ENCODE data around the gene YIPF7. TPM values are rescaled to one million over a fixed set of nuclear protein-coding genes. Genes with fewer than 3 reads are reported as not detected.

Gene YIPF7
- total RNA-seq, 1 donor from 2014 or later = 0.79 TPM

GRCh38 chr4:44616621-44617020, 34.8 kb downstream of the YIPF7 start:
- DNase-seq = no peak

DNA sequence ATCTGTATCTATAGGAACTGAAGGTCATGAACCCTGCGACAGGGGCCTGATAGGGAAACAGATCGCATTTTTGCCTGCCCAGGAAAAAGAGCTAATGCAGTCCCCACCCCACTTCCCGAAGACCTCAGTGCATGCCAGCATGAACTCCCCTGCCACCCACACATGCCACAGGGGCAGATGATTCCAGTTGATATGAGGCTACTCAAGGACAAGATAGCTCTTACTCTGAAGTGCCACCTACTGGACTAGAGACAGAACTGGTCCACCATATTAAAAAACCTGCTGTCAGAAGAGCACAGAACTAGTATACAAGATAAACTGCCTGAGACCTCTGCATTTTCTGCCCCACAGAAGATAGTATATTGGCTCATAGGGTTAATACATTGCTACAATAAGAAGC, 68.0 kb downstream of the YIPF7 start:
- DNase-seq = no peak

DNA sequence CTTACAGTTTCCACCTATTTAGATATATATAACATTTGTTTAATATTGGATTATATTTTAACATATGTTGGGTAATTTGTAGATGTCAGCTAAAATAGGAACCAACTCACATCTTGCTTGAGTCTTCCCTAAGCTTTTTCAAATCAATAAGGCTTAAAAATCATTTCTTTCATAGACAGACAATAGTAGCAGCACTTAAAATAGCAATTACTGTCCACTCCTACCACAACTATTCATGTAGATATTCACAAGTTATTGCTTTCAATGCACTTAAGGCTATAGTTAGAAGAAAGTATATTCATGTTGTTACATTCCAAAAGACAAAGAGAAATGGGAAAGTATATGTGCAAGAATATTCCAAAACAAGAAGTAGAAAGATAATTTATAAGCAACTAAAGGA, 71.2 kb downstream of the YIPF7 start:
- DNase-seq = no peak

- DNase-seq = no peak
Measured at GRCh38 chr4:44578954-44579353, 72.5 kb downstream of the YIPF7 start.

Other genes starting within 250 kb of the YIPF7 start
- gene KCTD8, start 202.8 kb downstream of the YIPF7 start, total RNA-seq = not detected
- gene GUF1, start 26.8 kb upstream of the YIPF7 start, total RNA-seq = 19.8 TPM
- 20.7 TPM for gene GNPDA2, start 74.9 kb upstream of the YIPF7 start, total RNA-seq